D721Med (cell line): ENCODE data around the gene RTN4RL1.

Source experiments
- DNase-seq: peaks from one replicate; pipeline ENCODE4 v3.0.0; 2011; ENCODE audit warnings: low spot score; ENCODE audit not compliant: insufficient read length
- FAIRE-seq: peaks from 2 replicates; lab custom pipeline; 2011; peaks lifted over from hg19 to GRCh38; lab: Jason Lieb, UNC
- CTCF ChIP-seq: IDR thresholded peaks from 2 replicates; pipeline ENCODE4 v1.5.1; 2012; ENCODE audit warnings: mild to moderate bottlenecking, control low read depth; ENCODE audit not compliant: insufficient read depth; ENCODE audit errors: missing control alignments

RTN4RL1 gene

GRCh38 chr17:1916963-1917715, 108.0 kb downstream of the RTN4RL1 start:
- DNase-seq (no peak), FAIRE-seq (no peak)
- TF ChIP-seq CTCF = no peak

GRCh38 chr17:1916316-1916715, 108.8 kb downstream of the RTN4RL1 start:
- DNase-seq (no peak), FAIRE-seq (no peak)

GRCh38 chr17:1915889-1916288, 109.2 kb downstream of the RTN4RL1 start:
- DNase-seq = no peak
- no peak for TF ChIP-seq CTCF
- FAIRE-seq = no peak

More at GRCh38 chr17:1916316-1916715, 108.8 kb downstream of the RTN4RL1 start:
- TF ChIP-seq CTCF = no peak

- no peak for TF ChIP-seq CTCF
- DNase-seq = no peak
- no peak for FAIRE-seq
These were observed 110.5 kb downstream of the RTN4RL1 start for GRCh38 chr17:1914661-1915083.

GRCh38 chr17:1913702-1914101, 111.4 kb downstream of the RTN4RL1 start:
- no peak for FAIRE-seq
- no peak for DNase-seq
- TF ChIP-seq CTCF = no peak

- TF ChIP-seq CTCF = no peak
- DNase-seq (no peak), FAIRE-seq (no peak)
These were observed 113.0 kb downstream of the RTN4RL1 start for GRCh38 chr17:1912146-1912545.

- TF ChIP-seq CTCF = no peak
- no peak for DNase-seq
- no peak for FAIRE-seq
These were observed 115.1 kb downstream of the RTN4RL1 start for GRCh38 chr17:1909985-1910384.
